H1 (cell line): Measurements from ENCODE around the gene MFAP3. TPM values are rescaled to one million over a fixed set of nuclear protein-coding genes. Genes with fewer than 3 reads are reported as not detected.

Source experiments
- CTCF ChIA-PET: fragments of 300-600 bp; sonication (Branson Sonifier 250); formaldehyde crosslinking; loops from one replicate; lab custom pipeline; 2021; ENCODE audit not compliant: partially characterized antibody; lab: Charles Lee
- POLR2A ChIA-PET: fragments of 300-600 bp; sonication (Branson Sonifier 250); formaldehyde crosslinking; loops from one replicate; lab custom pipeline; 2021; ENCODE audit warnings: inconsistent platforms; ENCODE audit not compliant: partially characterized antibody; lab: Charles Lee
- DNase-seq, 2 experiments: peaks; one replicate each; pipeline versions ENCODE4 v3.0.0 to v3.0.0-alpha.2; 2010 to 2022; ENCODE audit warnings: low spot score in 2 of 2, low read depth in 1 of 2, mixed read lengths in 1 of 2
- FAIRE-seq: peaks from 2 replicates; lab custom pipeline; 2011; peaks lifted over from hg19 to GRCh38; lab: Jason Lieb, UNC
- H2AFZ ChIP-seq: 2 replicates; pipeline ENCODE4 v1.8.1; 2012; ENCODE audit warnings: low read length, inconsistent platforms
- H2AK5ac ChIP-seq: 2 replicates; pipeline ENCODE4 v1.6.1; 2013; ENCODE audit warnings: low read depth, low read length
- H2BK120ac ChIP-seq: replicated peaks from 2 replicates; pipeline ENCODE3; 2013; ENCODE audit warnings: low read depth, low read length, inconsistent platforms
- H2BK12ac ChIP-seq: 2 replicates; pipeline ENCODE4 v1.6.1; 2013; ENCODE audit warnings: low read depth, low read length
- H2BK15ac ChIP-seq: 2 replicates; pipeline ENCODE4 v1.6.1; 2013; ENCODE audit warnings: low read length
- H2BK20ac ChIP-seq: 2 replicates; pipeline ENCODE4 v1.6.1; 2013; ENCODE audit warnings: low read length
- H2BK5ac ChIP-seq: 2 replicates; pipeline ENCODE4 v1.6.1; 2013; ENCODE audit warnings: low read depth, low read length
- H3K14ac ChIP-seq: 2 replicates; pipeline ENCODE4 v1.6.1; 2013; ENCODE audit warnings: inconsistent platforms; ENCODE audit not compliant: insufficient read length
- H3K18ac ChIP-seq: 2 replicates; pipeline ENCODE4 v1.6.1; 2013; ENCODE audit warnings: low read length; ENCODE audit errors: extremely low read depth
- H3K23ac ChIP-seq: 2 replicates; pipeline ENCODE4 v1.6.1; 2013; ENCODE audit warnings: inconsistent platforms; ENCODE audit not compliant: insufficient read length
- H3K23me2 ChIP-seq: 2 replicates; pipeline ENCODE4 v1.6.1; 2013; ENCODE audit warnings: low read depth, low read length
- H3K27ac ChIP-seq: 2 replicates; pipeline ENCODE4 v1.6.1; 2011; ENCODE audit warnings: low read depth, low read length, inconsistent platforms
- H3K27me3 ChIP-seq, 4 experiments: replicated peaks in 1 of 4; 1 replicate in 1 of 4; 2 replicates in 3 of 4; pipeline versions ENCODE4 v1.6.1 to v1.8.1; 2011 to 2013; ENCODE audit warnings: low read length in 3 of 4, mild to moderate bottlenecking in 3 of 4, inconsistent platforms in 2 of 4, mixed read lengths in 2 of 4, moderate library complexity in 1 of 4; ENCODE audit not compliant: control insufficient read depth in 3 of 4, insufficient read depth in 3 of 4; ENCODE audit errors: extremely low read depth in 1 of 4
- H3K36me3 ChIP-seq, 4 experiments: 2 replicates each; pipeline versions ENCODE4 v1.6.1 to v1.8.1; 2011 to 2013; ENCODE audit warnings: mild to moderate bottlenecking in 4 of 4, low read length in 3 of 4, moderate library complexity in 2 of 4, control low read depth in 1 of 4, inconsistent platforms in 1 of 4; ENCODE audit not compliant: insufficient read depth in 4 of 4, control insufficient read depth in 2 of 4
- H3K4ac ChIP-seq: replicated peaks from 2 replicates; pipeline ENCODE3; 2013; ENCODE audit warnings: low read length, low read depth, mixed read lengths, inconsistent platforms; ENCODE audit not compliant: insufficient read length
- H3K4me1 ChIP-seq, 4 experiments: replicated peaks in 1 of 4; 1 replicate in 1 of 4; 2 replicates in 3 of 4; pipeline versions ENCODE4 v1.6.1 to v1.8.1; 2011 to 2013; ENCODE audit warnings: low read length in 3 of 4, inconsistent platforms in 2 of 4, mixed read lengths in 1 of 4; ENCODE audit not compliant: insufficient read depth in 4 of 4, control insufficient read depth in 3 of 4
- H3K4me2 ChIP-seq, 2 experiments: 2 replicates each; pipeline versions ENCODE4 v1.6.1 to v1.8.1; 2011 to 2013; ENCODE audit warnings: low read depth in 2 of 2, low read length in 2 of 2, control low read depth in 1 of 2, inconsistent platforms in 1 of 2, mild to moderate bottlenecking in 1 of 2; ENCODE audit not compliant: insufficient read depth in 1 of 2
- H3K4me3 ChIP-seq, 4 experiments: fragments of 200-600, 300-600 bp in 1 of 4; sonication (generic), shearing (Covaris generic), sonication (Bioruptor Twin) in 1 of 4; 2 replicates each; pipeline versions ENCODE4 v1.5.1 to v1.8.1; 2011 to 2016; ENCODE audit warnings: low read length in 4 of 4, low read depth in 3 of 4, control low read depth in 2 of 4, inconsistent platforms in 2 of 4, mild to moderate bottlenecking in 2 of 4, mixed read lengths in 1 of 4, moderate library complexity in 1 of 4; ENCODE audit not compliant: insufficient read depth in 2 of 4; ENCODE audit errors: extremely low read depth in 1 of 4
- H3K56ac ChIP-seq: replicated peaks from 2 replicates; pipeline ENCODE3; 2013; ENCODE audit warnings: low read depth, mild to moderate bottlenecking, mixed read lengths, low read length, inconsistent platforms; ENCODE audit not compliant: insufficient read length
- H3K79me1 ChIP-seq: 2 replicates; pipeline ENCODE4 v1.6.1; 2013; ENCODE audit warnings: low read depth, low read length, control low read depth
- H3K79me2 ChIP-seq, 2 experiments: 2 replicates each; pipeline versions ENCODE4 v1.6.1 to v1.8.1; 2012 to 2013; ENCODE audit warnings: low read length in 2 of 2, mild to moderate bottlenecking in 2 of 2, inconsistent platforms in 1 of 2; ENCODE audit not compliant: insufficient read depth in 2 of 2, control insufficient read depth in 1 of 2
- H3K9ac ChIP-seq, 4 experiments: replicated peaks in 1 of 4; 1 replicate in 1 of 4; 2 replicates in 3 of 4; pipeline versions ENCODE4 v1.6.1 to v1.8.1; 2011 to 2013; ENCODE audit warnings: low read depth in 3 of 4, low read length in 3 of 4, control low read depth in 2 of 4, mild to moderate bottlenecking in 2 of 4, moderate library complexity in 2 of 4, inconsistent platforms in 1 of 4; ENCODE audit errors: extremely low read depth in 1 of 4
- H3K9me3 ChIP-seq, 2 experiments: 2 replicates each; pipeline versions ENCODE4 v1.6.1 to v1.8.1; 2012 to 2013; ENCODE audit warnings: mild to moderate bottlenecking in 2 of 2, moderate library complexity in 2 of 2, control low read depth in 1 of 2, inconsistent platforms in 1 of 2, low read depth in 1 of 2, low read length in 1 of 2, mixed read lengths in 1 of 2; ENCODE audit not compliant: insufficient read depth in 2 of 2
- H4K20me1 ChIP-seq, 2 experiments: replicated peaks in 1 of 2; 2 replicates each; pipeline versions ENCODE3 to v1.8.1; 2011 to 2013; ENCODE audit warnings: inconsistent platforms in 2 of 2, low read length in 2 of 2, mild to moderate bottlenecking in 1 of 2; ENCODE audit not compliant: insufficient read depth in 2 of 2, control insufficient read depth in 1 of 2
- H4K5ac ChIP-seq: 2 replicates; pipeline ENCODE4 v1.6.1; 2013; ENCODE audit warnings: low read length, low read depth, mixed read lengths, inconsistent platforms; ENCODE audit not compliant: insufficient read length
- H4K8ac ChIP-seq: 2 replicates; pipeline ENCODE4 v1.8.0; 2013; ENCODE audit warnings: mild to moderate bottlenecking, moderate library complexity, low read length, inconsistent platforms; ENCODE audit not compliant: insufficient read depth; ENCODE audit errors: extremely low read depth
- H4K91ac ChIP-seq: replicated peaks from 2 replicates; pipeline ENCODE3; 2013; ENCODE audit warnings: low read length, mixed read lengths, inconsistent platforms; ENCODE audit not compliant: insufficient read length
- BCL11A ChIP-seq, 2 experiments: IDR thresholded peaks; one replicate each; pipeline ENCODE4 v1.6.1; 2011; ENCODE audit warnings: low read depth in 2 of 2, low read length in 2 of 2, mild to moderate bottlenecking in 2 of 2
- CEBPB ChIP-seq: IDR thresholded peaks from 2 replicates; pipeline ENCODE4 v1.6.1; 2012; ENCODE audit warnings: low read depth, low read length
- CTBP2 ChIP-seq: IDR thresholded peaks from 2 replicates; pipeline ENCODE4 v1.7.0; 2011; ENCODE audit warnings: borderline replicate concordance, mild to moderate bottlenecking, moderate library complexity, mixed read lengths, low read length; ENCODE audit not compliant: insufficient read depth, insufficient read length
- GABPA ChIP-seq: IDR thresholded peaks from 2 replicates; pipeline ENCODE4 v1.6.1; 2011; ENCODE audit warnings: mild to moderate bottlenecking, low read length, moderate library complexity, borderline replicate concordance; ENCODE audit not compliant: insufficient read depth
- JUN ChIP-seq: IDR thresholded peaks from 2 replicates; pipeline ENCODE4 v1.6.1; 2011; ENCODE audit warnings: low read depth, mild to moderate bottlenecking, improper control_type of control experiment, low read length
- MAFK ChIP-seq: IDR thresholded peaks from 2 replicates; pipeline ENCODE4 v1.6.1; 2012; ENCODE audit warnings: low read depth, mild to moderate bottlenecking, improper control_type of control experiment, low read length
- NRF1 ChIP-seq: IDR thresholded peaks from 2 replicates; pipeline ENCODE4 v1.6.1; 2011; ENCODE audit warnings: mild to moderate bottlenecking, low read depth, low read length, improper control_type of control experiment
- RNF2 ChIP-seq: fragments of 200-900, 300-1000 bp; sonication (generic); IDR thresholded peaks from 2 replicates; pipeline ENCODE4 v1.7.1; 2016; ENCODE audit warnings: borderline replicate concordance, low read depth, mild to moderate bottlenecking, antibody characterized with exemption, low read length; ENCODE audit not compliant: poor library complexity, severe bottlenecking; ENCODE audit errors: missing control alignments
- TAF1 ChIP-seq: IDR thresholded peaks from 2 replicates; pipeline ENCODE4 v1.6.1; 2011; ENCODE audit warnings: mild to moderate bottlenecking, low read depth, low read length
- TAF7 ChIP-seq: optimal IDR thresholded peaks from 2 replicates; pipeline ENCODE3; 2011; ENCODE audit warnings: low read depth, mild to moderate bottlenecking, inconsistent platforms, low read length, moderate library complexity, borderline replicate concordance
- TBP ChIP-seq: IDR thresholded peaks from 2 replicates; pipeline ENCODE4 v1.6.1; 2011; ENCODE audit warnings: low read depth, low read length, improper control_type of control experiment
- WGBS, 2 experiments: shearing (Covaris generic) in 1 of 2; methylation state at CpG; one replicate each; pipeline versions ENCODE4 v1.1.6 to v1.1.7; 2013 to 2015; ENCODE audit warnings: low lambda C conversion rate in 2 of 2, mixed read lengths in 2 of 2, inconsistent platforms in 1 of 2, low coverage in 1 of 2, missing lambda C conversion rate in 1 of 2; ENCODE audit not compliant: insufficient replicate concordance in 2 of 2, insufficient coverage in 1 of 2, insufficient read length in 1 of 2; ENCODE audit errors: extremely low coverage in 1 of 2, missing lambda C conversion rate in 1 of 2; 5-methylcytosine and 5-hydroxymethylcytosine counted together
- polyA plus RNA-seq, 7 experiments: library from polyadenylated mRNA; depleted of rRNA in 3 of 7; stranded (reverse) in 5 of 7; unstranded in 2 of 7; fragments of >200 nt in 5 of 7; fragments of 200-250 nt in 2 of 7; gene quantifications; 1 replicate in 5 of 7; 2 replicates in 1 of 7; 4 replicates in 1 of 7; pipeline versions ENCODE4 v1.2.1 to v1.2.3, GENCODE V29; 2011 to 2013; ENCODE audit warnings: missing spikeins in 2 of 7, mixed read lengths in 2 of 7
- total RNA-seq: library from RNA; stranded (reverse); fragmentation: NEBNext Ultra II Directional; extraction: Animal tissue kit (Norgen Biotek cat#: 25700); gene quantifications from 2 replicates; pipeline ENCODE4 v1.2.1, GENCODE V29; 2021
- TF ChIP-seq, protein P1 (sequence below): IDR thresholded peaks from 2 replicates; pipeline ENCODE4 v1.6.1; 2012; ENCODE audit warnings: inconsistent platforms

MFAP3 gene
- total and polyA plus RNA-seq, 2 of the 8 experiments (the other 6 are each of a cell fraction or from before 2014, with no cell fraction given) = 13.7 to 27.0 TPM

DNA sequence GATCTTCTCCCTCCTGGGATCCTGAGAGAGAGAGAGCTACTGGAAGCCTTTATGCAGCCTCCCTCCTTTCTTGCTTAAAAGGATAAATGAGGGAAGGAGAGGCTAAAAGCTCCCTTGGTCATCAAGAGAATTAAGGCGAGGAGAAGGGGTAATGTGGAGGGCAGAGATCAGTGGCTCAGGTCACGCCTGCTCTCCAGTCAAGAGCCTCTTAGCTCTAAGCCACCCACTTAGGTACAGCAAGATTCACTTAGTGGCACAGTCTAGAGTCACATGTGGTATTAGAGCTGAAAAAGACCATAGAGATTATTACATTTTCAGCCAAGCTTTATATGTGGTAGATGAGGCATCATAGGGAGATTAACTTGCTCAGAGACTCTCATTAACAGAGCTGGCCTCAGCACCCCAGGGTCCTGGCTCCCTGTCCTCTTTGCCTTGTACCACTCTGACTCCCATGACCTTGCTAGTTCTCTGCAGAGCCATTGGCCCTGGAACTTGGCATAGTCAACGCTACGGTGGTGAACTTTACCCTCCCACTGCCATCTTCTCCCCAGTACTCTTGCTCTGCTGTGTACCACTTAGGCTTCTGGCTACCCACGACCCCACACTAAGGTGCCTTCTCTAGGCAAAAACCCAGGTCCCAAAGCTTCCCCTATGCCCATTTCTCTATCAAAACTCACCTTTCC lies 37.6 kb downstream of the MFAP3 start:
- Histone ChIP-seq H3K27me3 (no peaks in the 10 kb centered on the region), H3K79me1 (no peaks in the 10 kb centered on the region), H3K14ac (no peak overlapping the region), H3K9me3 (no peaks in the 10 kb centered on the region), H2BK5ac (no peak overlapping the region), H3K23me2 (no peaks in the 10 kb centered on the region; the same call in 1 of the 2 replicates), H2BK20ac (no peak overlapping the region), H4K5ac (no peak overlapping the region), H2BK15ac (no peak overlapping the region), H4K20me1 (no peaks in the 10 kb centered on the region), H3K4me1 (peaks cover 0 to 17% (median 5%) of the 10 kb centered on the region in 4 experiments; a peak in 3 of 7 replicates), H3K23ac (no peak overlapping the region), H2AK5ac (no peak overlapping the region), H3K4me2 (no peak overlapping the region), H3K27ac (no peak overlapping the region), H4K8ac (no peak overlapping the region), H3K4me3 (no peak overlapping the region), H3K9ac (no peak overlapping the region), H3K36me3 (no peaks in the 10 kb centered on the region), H2BK120ac (no peak overlapping the region), H3K18ac (no peak overlapping the region), H2AFZ (no peak overlapping the region), H2BK12ac (no peak overlapping the region), H3K56ac (no peak overlapping the region), H3K79me2 (no peaks in the 10 kb centered on the region), H4K91ac (no peak overlapping the region), H3K4ac (no peak overlapping the region)
- FAIRE-seq (no peak), DNase-seq (no peak)
- ChIA-PET CTCF (interaction anchor here (0.7 to 7.2 kb wide), 7 partner anchors 14 to 328 kb away, joined by 3 to 211 read pairs (median 7); no protein-coding TSS in a partner anchor), POLR2A (no interaction called here)
- 81% methylated on average over 5 of the region's 5 CpGs; no CpG with 5 or more reads in 1 of the 2 experiments for WGBS, 2 experiments
- no peak for TF ChIP-seq MAFK
- TF ChIP-seq JUN = no peak
- no peak for TF ChIP-seq GABPA
- TF ChIP-seq TAF7 = no peak
- TF ChIP-seq BCL11A (IDR thresholded peaks at IDR 0.05; ENCODE audit: low read depth in 2 of 2, low read length in 2 of 2) = no peak
- TF ChIP-seq, protein P1, sequence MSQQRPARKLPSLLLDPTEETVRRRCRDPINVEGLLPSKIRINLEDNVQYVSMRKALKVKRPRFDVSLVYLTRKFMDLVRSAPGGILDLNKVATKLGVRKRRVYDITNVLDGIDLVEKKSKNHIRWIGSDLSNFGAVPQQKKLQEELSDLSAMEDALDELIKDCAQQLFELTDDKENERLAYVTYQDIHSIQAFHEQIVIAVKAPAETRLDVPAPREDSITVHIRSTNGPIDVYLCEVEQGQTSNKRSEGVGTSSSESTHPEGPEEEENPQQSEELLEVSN = no peak
- TF ChIP-seq TAF1 = no peak
- no peak for TF ChIP-seq NRF1
- TF ChIP-seq TBP = no peak
- no peak for TF ChIP-seq RNF2
- no peak for TF ChIP-seq CTBP2
- TF ChIP-seq CEBPB = no peak
